Sciatic nerve (tissue), 2 donors: ENCODE results near the gene DMD. TPM values are rescaled to one million over a fixed set of nuclear protein-coding genes. Genes with fewer than 3 reads are reported as not detected.
"Not testable (repeated sequence)": the region's sequence is repeated elsewhere in the genome, so short reads cannot be mapped to it uniquely, and the experiment has no call there.

Source experiments
- ATAC-seq: fragments of 200-7000 bp; cut with Tn5 transposase; one replicate; pipeline ENCODE4 v1.9.1; 2020; ENCODE audit warnings: mild to moderate bottlenecking, moderate library complexity
- DNase-seq: peaks from one replicate; pipeline ENCODE4 v3.0.0-alpha.2; 2020; ENCODE audit warnings: low spot score
- intact Hi-C: fragments of 100-400 bp; cut with DNase I; formaldehyde crosslinking; loops from one replicate; pipeline ENCODE4 v1.14.2; 2022
- total RNA-seq: library from RNA; stranded (reverse); fragmentation: NEBNext Ultra II Directional; extraction: Animal tissue kit (Norgen Biotek cat#: 25700); gene quantifications from one replicate; pipeline ENCODE4 v1.2.1, GENCODE V29; 2021
- donor health status: DM: no; HTN: no; CAD: no.
- donor health status: DM: no; HTN: no; CAD: no.

The DMD gene
- 306 TPM for total RNA-seq

GRCh38 chrX:33211356-33212260 is at the start of gene DMD:
Gene DMD, minus strand, starts transcription at chrX:33211549. Its CDS starts 237 bp downstream, at chrX:33211312.
- DNase-seq, result peak; percentile 57
- ATAC-seq, result peak; percentile 96
- intact Hi-C loops, result no loop called here

DNA sequence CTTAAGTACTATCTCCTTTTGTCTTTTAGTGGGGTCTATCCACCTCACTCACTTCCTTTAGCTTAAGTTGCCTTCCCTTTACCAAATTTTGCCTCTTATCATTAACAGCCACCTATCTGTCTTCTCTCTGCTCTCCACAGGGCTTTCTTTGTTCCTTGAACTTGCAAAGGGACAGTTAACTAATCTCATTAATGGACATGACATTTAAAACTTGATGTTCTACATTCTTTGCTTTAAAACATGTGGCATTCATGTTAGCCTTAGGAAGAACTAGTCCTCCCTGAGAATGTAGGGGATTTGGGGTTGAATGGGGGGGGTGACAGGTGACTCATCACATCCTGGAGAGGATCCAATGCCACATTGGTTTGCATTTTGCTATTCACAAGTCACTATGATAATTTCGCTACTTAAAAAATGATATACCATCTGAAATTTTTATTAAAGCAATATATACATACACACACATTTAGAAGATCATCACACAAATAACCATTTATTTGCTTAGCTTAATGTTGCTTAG is 41.0 kb upstream of the DMD start:
- intact Hi-C loops, result no loop called here
- no peak for ATAC-seq
- no peak for DNase-seq

- DNase-seq, result no peak
- ATAC-seq, result no peak
- intact Hi-C loops, result no loop called here
Observed at GRCh38 chrX:33218819-33219218, 7.5 kb upstream of the DMD start.

DNA sequence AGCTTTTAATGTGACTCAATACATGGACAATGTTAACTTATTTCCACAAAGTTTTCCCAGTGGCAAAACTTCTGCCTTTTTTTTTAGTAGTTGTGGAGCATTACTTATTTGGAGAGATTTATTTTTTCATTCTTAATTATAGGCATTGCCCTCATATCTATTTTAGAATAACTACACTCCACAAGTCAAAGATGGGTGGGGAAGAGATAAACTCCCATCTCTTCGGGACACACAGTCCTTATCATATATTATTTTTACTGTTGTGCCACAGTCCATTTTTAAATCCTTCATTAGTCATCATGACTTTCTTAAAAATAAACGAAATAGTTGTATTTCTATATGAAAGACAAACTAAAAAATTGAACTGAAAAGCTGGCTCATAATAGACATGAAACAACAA is 1.2 kb downstream of the DMD start:
- no peak for DNase-seq
- ATAC-seq, result no peak
- intact Hi-C loops, result no loop called here

- no peak for ATAC-seq
- intact Hi-C loops, result no loop called here
- DNase-seq, result no peak
Observed at GRCh38 chrX:33207056-33207455, 4.3 kb downstream of the DMD start.

GRCh38 chrX:33205321-33205720 is 6.0 kb downstream of the DMD start:
- intact Hi-C loops, result no loop called here
- peak; percentile 56 for ATAC-seq
- no peak for DNase-seq

DNA sequence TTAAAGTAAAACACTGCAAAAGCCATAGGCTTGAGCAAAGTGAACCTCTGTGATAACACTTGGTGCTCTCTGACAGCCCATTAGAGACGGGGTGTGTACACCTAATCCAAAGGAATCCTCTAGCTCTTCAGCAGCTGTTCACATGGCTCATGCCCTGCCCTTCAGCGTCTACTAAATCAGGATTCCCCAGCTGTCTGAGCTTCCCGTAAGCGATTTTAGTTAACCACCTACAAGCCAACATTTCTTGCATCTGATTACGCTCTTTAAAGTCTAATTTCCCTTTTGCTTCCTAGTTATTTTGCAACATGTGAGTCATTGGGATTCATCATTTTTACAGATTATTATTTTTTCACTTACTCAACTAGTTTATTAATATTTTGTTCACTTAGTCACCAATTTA is 6.5 kb downstream of the DMD start:
- intact Hi-C loops, result no loop called here
- DNase-seq (no peak), ATAC-seq (peak; percentile 63)

GRCh38 chrX:33198561-33199279 is 12.6 kb downstream of the DMD start:
- no peak for DNase-seq
- no peak for ATAC-seq
- intact Hi-C loops, result no loop called here

GRCh38 chrX:33195698-33196097 is 15.7 kb downstream of the DMD start:
- intact Hi-C loops, result no loop called here
- DNase-seq (no peak), ATAC-seq (no peak)

DNA sequence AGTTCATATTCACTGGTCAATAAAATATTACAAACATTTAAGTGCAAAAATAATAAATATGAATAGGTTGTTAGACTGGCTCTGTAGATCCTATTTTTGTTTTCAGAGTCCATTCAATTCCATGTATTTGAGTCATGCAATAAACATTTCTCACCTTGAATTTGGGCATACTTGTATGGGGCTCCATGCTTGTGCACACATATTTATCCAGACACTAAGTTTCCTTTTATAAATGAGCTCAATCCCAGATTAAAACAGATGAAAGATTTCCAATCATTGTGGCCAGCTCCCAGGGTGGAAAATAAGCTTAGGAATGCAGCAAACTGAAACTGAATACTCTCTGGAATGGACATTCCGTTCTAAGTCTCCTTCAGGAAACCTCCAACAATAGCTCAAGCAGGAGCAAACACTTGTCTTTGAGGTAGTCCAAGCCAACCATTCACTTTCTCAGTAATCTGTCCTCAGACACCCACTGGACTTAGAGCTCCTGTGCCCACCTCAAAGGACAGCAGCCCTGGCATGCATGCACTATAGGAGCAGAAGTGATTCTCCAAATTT is 16.4 kb downstream of the DMD start:
- ATAC-seq (peak; percentile 41), DNase-seq (no peak)
- intact Hi-C loops, result no loop called here

GRCh38 chrX:33194289-33194688 is 17.1 kb downstream of the DMD start:
- intact Hi-C loops, result no loop called here
- DNase-seq (no peak), ATAC-seq (no peak)

DNA sequence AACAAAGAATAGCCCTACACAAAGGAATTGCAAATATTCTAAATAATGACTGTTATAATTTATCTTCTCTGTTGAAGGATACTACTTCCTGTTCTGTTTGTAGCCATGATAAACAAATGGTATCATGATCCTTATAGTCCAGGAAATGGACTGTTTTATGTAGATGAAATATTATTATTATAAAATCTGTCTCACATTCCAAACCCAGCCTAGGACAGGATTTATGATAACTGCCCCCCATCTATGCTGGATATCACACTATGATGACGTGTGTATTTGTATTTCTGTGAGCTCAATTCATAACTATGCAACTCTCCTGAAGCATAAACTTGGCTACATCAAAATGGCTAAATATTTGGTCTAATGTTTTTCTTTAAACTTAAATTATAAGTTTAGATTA is 21.3 kb downstream of the DMD start:
- intact Hi-C loops, result no loop called here
- DNase-seq (no peak), ATAC-seq (no peak)

DNA sequence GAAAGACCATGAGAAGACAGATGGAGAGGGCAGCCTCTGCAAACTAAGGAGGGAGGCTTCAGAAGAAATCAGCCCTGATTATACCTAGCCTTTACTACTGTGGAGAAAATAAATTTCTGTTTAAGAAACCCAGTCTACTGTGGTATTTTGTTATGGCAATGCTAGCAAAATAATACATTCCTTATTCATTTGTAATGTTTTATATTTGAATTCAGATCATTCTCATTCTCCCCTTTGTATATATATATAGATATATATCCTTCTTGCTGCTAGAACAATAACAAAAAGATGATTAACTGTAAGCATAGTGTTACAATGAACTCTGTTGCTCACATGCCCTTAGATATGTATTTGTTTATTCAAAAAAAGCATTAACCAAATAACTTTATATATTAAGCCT is 22.5 kb downstream of the DMD start:
- intact Hi-C loops, result no loop called here
- DNase-seq, result no peak
- no peak for ATAC-seq

DNA sequence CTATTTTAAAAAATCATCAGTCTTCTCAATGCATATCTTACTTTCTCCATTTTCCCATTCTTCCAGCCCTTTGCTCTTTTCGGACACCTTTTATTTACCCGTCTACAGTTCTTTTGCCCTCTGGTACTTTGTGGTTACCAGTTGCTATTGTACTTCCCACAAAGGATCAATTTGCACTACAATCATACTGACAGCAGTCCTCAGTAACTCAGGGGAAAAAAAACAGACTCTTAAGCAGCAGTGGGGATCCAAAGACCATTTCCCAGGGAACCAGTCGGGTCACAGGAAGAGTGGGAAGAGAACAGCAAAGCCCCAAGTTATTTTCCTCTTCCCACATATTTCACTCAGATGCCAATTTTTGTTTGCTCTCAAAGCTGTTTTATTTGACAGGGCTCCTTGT is 23.1 kb downstream of the DMD start:
- no peak for DNase-seq
- intact Hi-C loops, result no loop called here
- ATAC-seq, result no peak

DNA sequence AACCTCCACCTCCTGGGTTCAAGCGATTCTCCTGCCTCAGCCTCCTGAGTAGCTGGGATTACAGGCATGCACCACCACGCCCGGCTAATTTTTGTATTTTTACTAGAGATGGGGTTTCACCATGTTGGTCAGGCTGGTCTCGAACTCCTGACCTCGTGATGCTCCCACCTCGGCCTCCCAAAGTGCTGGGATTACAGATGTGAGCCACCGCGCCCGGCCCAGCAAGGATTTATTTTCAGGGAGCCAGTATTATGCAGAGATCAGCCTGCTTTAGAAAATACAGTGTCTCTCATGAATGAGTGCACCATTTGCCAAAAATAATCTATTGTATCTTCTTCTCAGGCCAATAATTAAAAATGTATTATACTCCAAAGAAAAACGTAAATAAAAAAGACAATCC is 26.5 kb downstream of the DMD start:
- DNase-seq, ATAC-seq, intact Hi-C loops: not testable (repeated sequence)

GRCh38 chrX:33183361-33183760 is 28.0 kb downstream of the DMD start:
- peak; percentile 66 for ATAC-seq
- intact Hi-C loops, result no loop called here
- DNase-seq, result no peak

DNA sequence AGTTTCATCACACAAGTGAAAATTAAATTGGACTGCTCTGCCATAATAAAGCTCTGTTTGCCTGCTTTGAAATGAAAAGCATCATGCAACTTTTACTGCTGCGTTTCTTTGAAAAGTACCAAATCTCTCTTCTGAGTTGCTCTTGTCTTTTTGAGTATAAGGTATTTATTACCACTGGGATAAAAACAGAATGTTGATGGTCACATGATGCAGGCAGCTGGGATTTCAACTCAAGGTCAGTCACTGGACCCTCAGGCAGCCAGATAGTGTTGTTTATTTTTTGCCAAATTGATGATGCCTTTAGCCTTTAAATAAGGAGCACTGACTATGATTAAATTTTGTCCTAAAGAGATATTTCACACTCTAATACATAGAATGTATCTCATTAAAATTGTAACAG is 32.7 kb downstream of the DMD start:
- intact Hi-C loops, result no loop called here
- DNase-seq, result no peak

DNA sequence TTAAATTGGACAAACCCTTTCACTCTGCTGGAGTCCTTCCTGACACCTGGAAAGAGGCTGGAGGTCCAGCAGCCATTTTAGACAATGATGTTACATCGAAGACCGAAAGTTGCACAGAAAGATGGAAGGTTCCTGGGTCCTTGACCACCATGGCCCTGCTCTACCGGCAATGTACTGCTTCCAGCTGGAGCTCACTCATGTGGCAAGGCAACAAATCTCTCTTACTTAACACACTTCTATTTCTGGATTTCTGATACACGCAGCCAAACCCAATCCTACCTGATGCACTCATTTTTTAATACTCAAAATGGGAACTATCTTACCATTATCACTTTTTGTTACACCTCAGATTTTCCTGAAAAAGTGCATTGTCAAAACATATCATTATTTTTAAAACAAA is 33.1 kb downstream of the DMD start:
- ATAC-seq (no peak), DNase-seq (no peak)
- intact Hi-C loops, result no loop called here

More for the DNA sequence above, 32.7 kb downstream of the DMD start:
- ATAC-seq, result no peak

- DNase-seq (no peak), ATAC-seq (no peak)
- intact Hi-C loops, result no loop called here
Observed at GRCh38 chrX:33175201-33175600, 36.1 kb downstream of the DMD start.

DNA sequence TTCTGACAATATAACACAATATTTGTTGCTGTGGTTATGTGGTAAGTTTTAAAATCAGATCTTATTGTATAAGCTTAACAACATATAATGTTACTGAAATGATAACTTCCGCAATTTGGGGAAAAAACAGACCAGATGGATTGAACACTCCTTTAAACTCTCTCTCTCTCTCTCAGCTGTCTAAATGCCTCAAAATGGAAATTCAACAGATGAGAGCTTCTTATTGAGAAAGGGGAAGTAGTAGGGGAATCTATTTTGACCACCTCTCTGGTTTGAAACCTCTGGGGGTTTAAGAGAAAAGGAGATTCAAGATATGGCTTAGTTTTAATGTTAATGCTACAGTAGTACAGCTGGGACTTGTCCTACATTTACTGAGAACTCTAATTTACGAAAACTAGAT is 40.3 kb downstream of the DMD start:
- intact Hi-C loops, result no loop called here
- ATAC-seq, result no peak
- no peak for DNase-seq
